ENCODE measurements around the gene PGS1.

Gene PGS1

DNA sequence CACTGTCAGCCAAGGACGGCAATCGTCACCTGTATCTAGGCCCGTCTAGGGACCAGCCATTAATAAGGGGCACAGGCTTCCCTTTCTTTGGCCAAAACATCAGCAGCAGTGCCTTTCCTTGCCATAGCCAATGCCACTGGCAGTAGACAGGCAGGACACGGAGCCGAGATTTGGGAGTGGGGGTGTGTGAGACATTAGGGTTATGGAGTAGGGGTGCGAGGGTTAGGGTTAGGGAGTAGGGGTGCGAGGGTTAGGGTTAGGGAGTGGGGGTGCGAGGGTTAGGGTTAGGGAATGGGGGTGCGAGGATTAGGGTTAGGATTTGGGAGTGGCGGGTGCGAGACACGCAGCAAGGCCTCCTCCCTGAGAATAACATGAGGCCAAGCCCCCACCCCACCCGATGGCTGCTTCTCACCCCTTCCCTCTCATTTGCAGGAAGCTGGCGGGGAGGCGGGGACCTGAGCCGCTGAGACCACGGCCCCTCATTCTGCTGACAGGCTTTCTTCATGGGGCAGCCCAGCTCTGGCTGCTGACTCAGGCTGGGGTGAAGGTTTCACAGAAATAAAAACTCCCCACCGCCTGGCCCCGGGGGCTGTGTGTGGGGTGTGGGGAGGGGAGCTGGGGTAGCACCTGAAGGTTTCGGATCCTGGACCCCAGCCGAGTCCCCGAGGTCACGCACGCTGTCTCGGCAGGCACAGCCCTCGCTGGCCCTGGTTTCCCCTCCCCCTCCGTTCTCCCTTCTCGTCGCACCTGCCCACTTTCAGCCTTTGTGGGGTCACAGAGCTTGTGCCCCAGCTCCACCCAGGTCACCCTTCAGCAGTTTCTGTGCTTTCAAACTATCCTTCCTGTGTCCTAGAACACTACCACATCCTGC lies 93.8 kb downstream of the PGS1 start:
- no peaks in the 10 kb centered on the region for H3K79me2 ChIP-seq (ENCODE audit: insufficient read depth, low read length)
- H2AFZ ChIP-seq (ENCODE audit: low read depth, low read length), result no peak overlapping the region
- ATAC-seq (ENCODE audit: insufficient read depth, low read depth) (no peak), DNase-seq (no peak)
- TF ChIP-seq EZH2 (IDR thresholded peaks at IDR 0.05; ENCODE audit: borderline replicate concordance, low read depth, low read length, severe bottlenecking), result no peak
- TF ChIP-seq, protein P1, sequence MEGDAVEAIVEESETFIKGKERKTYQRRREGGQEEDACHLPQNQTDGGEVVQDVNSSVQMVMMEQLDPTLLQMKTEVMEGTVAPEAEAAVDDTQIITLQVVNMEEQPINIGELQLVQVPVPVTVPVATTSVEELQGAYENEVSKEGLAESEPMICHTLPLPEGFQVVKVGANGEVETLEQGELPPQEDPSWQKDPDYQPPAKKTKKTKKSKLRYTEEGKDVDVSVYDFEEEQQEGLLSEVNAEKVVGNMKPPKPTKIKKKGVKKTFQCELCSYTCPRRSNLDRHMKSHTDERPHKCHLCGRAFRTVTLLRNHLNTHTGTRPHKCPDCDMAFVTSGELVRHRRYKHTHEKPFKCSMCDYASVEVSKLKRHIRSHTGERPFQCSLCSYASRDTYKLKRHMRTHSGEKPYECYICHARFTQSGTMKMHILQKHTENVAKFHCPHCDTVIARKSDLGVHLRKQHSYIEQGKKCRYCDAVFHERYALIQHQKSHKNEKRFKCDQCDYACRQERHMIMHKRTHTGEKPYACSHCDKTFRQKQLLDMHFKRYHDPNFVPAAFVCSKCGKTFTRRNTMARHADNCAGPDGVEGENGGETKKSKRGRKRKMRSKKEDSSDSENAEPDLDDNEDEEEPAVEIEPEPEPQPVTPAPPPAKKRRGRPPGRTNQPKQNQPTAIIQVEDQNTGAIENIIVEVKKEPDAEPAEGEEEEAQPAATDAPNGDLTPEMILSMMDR (IDR thresholded peaks at IDR 0.05; ENCODE audit: borderline replicate concordance, extremely low read depth, low read length, poor library complexity, severe bottlenecking), result no peak
- H3K9ac ChIP-seq (ENCODE audit: low read depth, low read length), result no peak overlapping the region
- no peaks in the 10 kb centered on the region for H3K36me3 ChIP-seq (ENCODE audit: insufficient read depth, low read length)
- no peak overlapping the region for H3K27ac ChIP-seq (ENCODE audit: low read length)
- H3K4me3 ChIP-seq (ENCODE audit: low read depth in 1 of 2, low read length in 2 of 2), result no peak overlapping the region
- no peaks in the 10 kb centered on the region for H3K27me3 ChIP-seq (ENCODE audit: insufficient read depth, low read length, poor library complexity)
- no peaks in the 10 kb centered on the region for H3K4me1 ChIP-seq (ENCODE audit: insufficient read depth, low read length)
- H4K20me1 ChIP-seq (ENCODE audit: insufficient read depth, low read length), result no peaks in the 10 kb centered on the region
- no peak overlapping the region for H3K4me2 ChIP-seq (ENCODE audit: insufficient read depth, low read length)
- H3K9me3 ChIP-seq (ENCODE audit: insufficient read depth, low read length, severe bottlenecking), result no peaks in the 10 kb centered on the region

DNA sequence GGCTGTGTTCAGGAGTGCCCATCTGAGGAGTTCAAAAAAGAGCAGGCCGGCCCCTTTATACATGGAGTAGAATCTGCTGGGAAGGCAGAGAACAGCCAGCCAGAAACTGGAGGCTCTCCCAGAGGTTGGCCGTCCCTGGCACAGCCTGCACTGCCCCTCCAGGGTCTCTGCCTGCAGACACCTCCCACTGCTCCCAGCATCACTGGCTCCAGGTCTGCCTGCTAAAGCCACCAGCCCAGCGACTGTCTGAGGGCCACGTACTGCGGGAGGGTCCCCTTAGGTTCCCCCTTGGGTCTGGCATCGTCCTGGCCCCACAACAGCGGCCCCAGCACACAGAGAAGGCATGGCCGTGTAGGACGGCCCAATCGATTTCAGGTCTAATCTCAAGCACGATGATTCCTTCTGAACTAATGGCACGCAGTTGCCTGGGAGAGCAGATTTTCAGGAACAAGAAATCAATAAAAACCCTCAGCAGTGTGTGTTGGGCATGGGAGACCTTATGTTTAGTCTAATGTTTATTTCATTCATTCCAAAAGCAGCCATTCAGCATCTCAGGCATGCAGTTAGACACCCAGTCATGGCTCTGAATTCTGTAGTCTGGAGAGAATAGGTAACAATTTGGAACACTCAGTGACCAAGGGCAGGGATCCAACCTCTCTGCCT lies 95.6 kb downstream of the PGS1 start:
- no peak for TF ChIP-seq EZH2 (IDR thresholded peaks at IDR 0.05; ENCODE audit: borderline replicate concordance, low read depth, low read length, severe bottlenecking)
- TF ChIP-seq, protein P1 (IDR thresholded peaks at IDR 0.05; ENCODE audit: borderline replicate concordance, extremely low read depth, low read length, poor library complexity, severe bottlenecking), result no peak
- Histone ChIP-seq H3K27ac (ENCODE audit: low read length) (no peak overlapping the region), H3K4me2 (ENCODE audit: insufficient read depth, low read length) (no peak overlapping the region), H2AFZ (ENCODE audit: low read depth, low read length) (no peak overlapping the region), H3K4me1 (ENCODE audit: insufficient read depth, low read length) (no peaks in the 10 kb centered on the region), H4K20me1 (ENCODE audit: insufficient read depth, low read length) (no peaks in the 10 kb centered on the region), H3K36me3 (ENCODE audit: insufficient read depth, low read length) (no peaks in the 10 kb centered on the region), H3K9ac (ENCODE audit: low read depth, low read length) (no peak overlapping the region), H3K79me2 (ENCODE audit: insufficient read depth, low read length) (no peaks in the 10 kb centered on the region), H3K27me3 (ENCODE audit: insufficient read depth, low read length, poor library complexity) (no peaks in the 10 kb centered on the region), H3K4me3 (ENCODE audit: low read depth in 1 of 2, low read length in 2 of 2) (no peak overlapping the region), H3K9me3 (ENCODE audit: insufficient read depth, low read length, severe bottlenecking) (no peaks in the 10 kb centered on the region)
- no peak for ATAC-seq (ENCODE audit: insufficient read depth, low read depth)
- DNase-seq, result no peak

Data from DND-41 (cell line).